ENCODE results near the gene RCL1.

Gene RCL1

DNA sequence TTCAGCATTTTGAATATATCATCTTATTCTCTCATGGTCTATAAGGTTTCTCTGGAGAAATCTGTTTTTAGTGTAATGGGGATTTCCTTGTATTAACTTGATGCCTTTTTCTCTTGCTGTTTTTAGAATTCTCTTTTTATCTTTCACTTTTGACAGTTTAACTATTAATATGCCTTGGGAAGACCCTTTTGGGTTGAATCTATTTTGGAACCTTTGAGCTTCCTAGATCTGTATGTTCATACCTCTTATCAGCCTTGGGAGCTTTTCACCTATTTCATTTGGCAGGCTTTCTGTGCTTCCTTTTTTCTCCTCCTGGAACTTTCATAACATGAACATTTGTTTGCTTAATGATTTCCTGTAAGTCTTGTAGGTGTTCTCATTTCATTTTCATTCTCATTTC, 22.2 kb downstream of the RCL1 start:
- no peak for DNase-seq

DNA sequence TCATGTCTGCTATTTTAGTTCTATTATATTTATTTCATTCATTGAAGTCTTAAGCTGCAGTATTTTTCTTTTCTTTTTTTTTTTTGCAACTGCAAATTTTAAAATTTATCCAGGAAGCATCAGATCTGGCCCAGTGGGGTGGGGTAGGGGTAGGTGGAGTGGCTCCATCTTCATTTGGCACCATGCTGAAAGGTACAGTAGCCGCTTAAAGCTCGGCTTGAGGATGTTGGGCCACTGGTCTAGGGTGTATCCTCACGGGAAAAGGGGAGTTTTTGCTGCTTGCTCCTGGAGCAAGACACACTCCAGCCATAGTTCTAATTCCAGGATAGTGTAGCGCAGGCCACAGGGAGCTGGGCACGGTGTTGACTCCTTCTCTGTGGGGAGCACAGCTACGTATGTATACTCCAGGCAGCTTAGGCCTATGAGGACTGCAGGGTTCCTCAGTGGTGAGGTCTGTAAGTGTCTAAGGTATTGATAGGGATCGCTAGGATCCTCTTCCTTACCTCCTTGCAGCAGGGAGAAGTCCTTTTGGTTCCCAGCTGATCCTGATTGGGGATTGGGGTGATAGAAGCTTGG, 22.7 kb downstream of the RCL1 start:
- no peak for DNase-seq

GRCh38 chr9:4820168-4820567, 27.4 kb downstream of the RCL1 start:
- no peak for DNase-seq

DNA sequence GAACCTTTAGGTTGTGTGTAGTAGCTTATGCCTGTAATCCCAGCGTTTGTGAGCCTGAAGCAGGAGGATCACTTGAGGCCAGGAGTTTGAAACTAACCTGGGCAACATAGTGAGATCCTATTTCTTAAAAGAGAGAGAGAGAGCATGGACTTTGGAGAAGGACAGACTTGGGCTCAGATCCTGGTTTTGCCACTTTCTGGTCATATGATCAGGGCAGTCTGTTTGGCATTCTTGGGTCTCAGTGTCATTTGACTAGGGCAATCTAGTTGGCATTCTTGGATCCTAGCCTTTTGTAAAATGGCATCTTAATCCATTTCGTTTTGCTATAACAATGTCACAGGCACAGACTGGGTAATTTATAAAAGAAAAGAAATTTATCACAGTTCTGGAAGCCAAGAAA, 28.4 kb downstream of the RCL1 start:
- no peak for DNase-seq

DNA sequence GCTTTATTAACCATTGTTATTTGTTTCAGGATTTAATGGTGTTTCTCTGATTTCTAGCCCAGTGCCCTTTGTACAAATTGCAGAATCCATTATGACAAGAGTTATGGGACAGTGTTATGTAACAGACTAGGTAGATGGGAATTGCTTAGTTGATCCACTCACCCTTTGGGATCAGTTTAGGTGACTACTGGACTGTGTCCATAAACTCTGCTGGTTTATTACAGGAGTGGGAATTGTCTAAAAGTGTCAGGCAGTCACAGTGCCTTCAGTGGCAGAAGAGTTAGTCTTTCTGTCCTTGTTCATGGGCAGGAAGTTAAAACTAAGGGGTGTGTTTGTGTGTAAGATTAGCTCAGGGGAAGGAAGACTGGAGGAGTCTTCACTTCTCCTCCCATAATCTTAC, 29.3 kb downstream of the RCL1 start:
- DNase-seq: peak; percentile 43

DNA sequence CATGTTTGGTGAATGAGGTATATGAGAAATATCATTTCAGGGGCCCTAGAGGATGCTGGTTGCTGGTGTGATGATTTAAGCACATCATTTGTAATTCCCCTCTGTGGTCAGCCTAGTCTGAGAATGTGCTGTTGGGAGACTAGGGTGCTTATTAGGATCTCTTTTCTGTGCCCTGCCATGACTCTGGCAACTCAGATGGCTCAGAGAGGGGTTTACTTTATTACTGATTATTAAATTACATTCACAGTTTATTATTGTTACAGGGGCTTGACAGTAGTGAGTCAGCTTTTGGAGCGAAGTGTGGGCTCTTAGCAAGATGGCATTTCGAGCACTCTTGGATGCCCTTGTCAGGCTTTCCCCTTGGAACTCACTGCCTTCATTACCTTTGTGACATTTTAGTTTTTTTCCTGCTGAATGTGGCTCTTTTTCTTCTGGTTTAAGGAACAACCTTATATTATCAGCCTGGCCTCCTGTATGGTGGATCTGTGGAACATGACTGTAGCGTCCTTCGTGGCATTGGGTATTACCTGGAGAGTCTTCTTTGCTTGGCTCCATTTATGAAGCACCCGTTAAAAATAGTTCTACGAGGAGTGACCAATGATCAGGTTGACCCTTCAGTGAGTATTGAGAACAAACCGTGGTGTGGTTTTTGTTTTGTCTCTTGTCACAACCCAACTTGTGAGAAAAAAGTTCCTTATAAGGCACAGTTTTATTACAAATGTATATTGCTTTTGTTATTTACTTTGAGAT, 33.8 kb downstream of the RCL1 start:
- no peak for DNase-seq

- DNase-seq: peak; percentile 52
Measured at GRCh38 chr9:4827224-4827623, 34.5 kb downstream of the RCL1 start.

GRCh38 chr9:4828761-4829160, 36.0 kb downstream of the RCL1 start:
- DNase-seq: peak; percentile 85

DNA sequence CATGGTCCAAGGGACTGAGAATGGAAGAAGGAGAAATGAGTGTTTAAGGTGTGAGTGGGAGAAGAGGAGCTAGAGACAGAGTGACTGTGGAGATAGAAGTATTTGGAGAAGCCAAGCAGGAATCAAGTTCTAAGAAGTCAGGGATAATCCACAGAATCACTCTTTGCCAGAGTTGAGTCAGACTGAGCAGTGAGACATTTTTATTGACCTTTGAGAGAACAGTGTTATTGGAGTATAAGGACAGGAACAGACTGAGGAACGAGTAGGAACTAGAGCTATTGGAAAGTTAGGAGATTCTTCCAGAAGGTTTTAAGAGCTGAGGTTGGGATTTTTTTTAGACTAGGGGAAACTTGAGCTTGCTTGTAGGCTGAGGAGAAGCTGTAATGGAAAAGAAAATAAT, 37.2 kb downstream of the RCL1 start:
- DNase-seq: no peak

- no peak for DNase-seq
Measured at GRCh38 chr9:4830699-4831098, 38.0 kb downstream of the RCL1 start.

- DNase-seq: no peak
Measured at GRCh38 chr9:4831119-4831518, 38.4 kb downstream of the RCL1 start.

GRCh38 chr9:4831944-4832343, 39.2 kb downstream of the RCL1 start:
- DNase-seq: peak; percentile 47

GRCh38 chr9:4832786-4833579, 40.2 kb downstream of the RCL1 start:
- DNase-seq: no peak

DNA sequence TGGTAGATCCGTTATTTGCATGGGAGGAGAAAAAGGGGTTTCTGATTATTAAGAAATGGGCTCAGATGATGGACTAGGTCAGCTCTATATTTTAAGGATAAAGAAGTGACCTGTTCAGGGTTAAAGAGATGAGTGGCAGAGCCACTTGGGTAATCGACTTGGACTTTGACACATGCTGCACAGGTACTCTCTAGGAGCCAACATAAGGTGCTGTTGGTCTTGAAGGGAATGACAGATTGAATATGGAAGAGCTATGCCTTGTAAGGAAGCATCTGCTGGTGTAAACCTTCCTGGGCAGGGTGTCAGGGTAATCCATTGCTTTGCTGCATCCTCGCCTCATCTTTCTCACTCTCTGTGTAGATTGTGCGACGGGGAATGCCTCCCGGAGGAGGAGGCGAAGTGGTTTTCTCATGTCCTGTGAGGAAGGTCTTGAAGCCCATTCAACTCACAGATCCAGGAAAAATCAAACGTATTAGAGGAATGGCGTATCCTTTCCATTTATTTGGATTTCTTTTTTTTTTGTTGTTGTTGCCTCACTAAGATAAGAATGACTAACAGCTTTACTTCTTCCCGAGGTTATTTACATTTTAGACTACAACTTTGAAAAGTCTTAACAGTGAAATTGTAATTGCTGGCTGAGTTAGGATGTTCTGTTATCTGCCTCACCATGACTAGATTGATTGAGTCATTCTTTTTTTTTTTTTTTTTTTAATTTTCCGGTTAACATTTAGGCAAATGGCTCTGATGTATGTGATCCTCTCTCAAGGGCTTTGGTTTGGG, 41.2 kb downstream of the RCL1 start:
- no peak for DNase-seq

GRCh38 chr9:4836676-4837075, 43.9 kb downstream of the RCL1 start:
- no peak for DNase-seq

- DNase-seq: no peak
Measured at GRCh38 chr9:4837261-4838188, 44.8 kb downstream of the RCL1 start.

DNA sequence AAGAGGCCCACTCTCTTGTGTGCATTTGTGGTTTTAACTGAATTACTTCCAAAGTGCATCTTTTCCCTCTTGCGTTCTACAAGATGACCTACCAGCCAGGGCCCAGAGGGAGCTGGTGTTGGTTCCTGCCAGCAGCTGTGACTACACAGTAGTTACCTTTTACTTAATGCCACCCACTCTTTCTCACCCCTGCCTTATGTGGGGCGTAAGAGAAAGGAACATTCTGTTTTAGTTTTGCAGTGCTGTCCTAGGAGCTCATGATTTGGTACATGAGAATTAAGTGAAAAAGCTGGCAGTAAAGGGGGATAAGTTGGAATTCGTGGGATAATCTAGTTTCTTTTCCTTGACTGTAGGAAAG, 45.4 kb downstream of the RCL1 start:
- no peak for DNase-seq

DNA sequence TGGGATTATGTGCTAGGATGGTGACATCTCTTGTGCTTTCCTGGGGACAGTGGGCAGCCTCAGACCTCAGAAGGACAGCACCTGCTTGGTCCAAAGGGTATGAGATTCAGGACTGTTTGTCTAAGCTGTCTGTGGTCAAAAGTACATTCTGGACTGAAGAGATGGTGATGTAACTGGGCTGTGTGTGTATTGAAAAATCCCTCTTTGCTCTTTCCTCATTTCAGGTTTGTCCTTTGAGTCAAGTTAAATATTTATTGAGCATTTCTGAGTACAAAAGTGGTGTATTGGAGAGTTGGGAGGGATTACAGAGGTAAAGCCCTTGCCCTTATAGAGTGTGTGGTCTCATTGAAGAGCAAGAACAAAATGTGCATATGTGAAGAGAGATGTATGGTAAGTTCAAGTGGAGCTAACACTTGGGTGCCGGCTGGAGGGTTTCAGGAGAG, 46.7 kb downstream of the RCL1 start:
- DNase-seq: no peak

GRCh38 chr9:4840018-4840417, 47.3 kb downstream of the RCL1 start:
- no peak for DNase-seq

DNA sequence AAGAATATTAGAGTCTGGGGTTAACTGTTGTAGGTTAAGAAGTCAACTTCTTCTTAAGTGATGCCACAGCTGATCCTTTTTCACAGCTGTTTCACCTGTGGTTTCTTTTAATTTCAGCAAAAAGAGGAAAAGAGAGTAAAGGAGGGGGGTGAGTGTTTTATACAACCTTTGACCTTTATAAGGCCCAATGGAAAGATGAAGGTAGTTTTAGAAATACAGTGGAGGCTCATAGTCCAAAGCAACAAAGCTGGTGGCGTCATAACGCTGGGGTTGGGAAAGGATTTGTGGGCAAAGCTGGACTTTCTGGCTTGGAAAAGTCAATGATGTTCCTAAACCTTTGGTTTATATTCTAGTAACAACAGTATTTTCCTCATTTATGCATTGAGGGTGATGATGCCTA, 49.5 kb downstream of the RCL1 start:
- no peak for DNase-seq

DNA sequence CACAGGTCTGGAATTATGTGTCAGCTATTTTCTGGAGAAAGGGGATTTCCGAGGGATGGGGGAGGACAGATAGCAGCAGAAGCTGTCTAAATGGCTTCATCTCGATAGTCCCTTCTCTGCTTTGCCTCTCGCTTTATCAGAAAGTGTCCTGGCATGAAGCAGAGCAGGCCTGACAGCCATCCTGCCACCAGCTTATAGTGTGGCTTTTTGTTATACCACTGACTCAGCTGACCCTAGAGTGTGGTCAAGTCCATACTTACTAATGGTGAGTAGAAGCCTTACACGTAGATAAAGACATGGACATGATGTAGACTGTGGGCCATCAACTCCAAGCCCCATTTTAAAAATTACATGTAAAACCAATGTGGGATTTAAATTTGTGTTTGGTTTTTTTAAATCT, 50.0 kb downstream of the RCL1 start:
- DNase-seq: no peak

All from hematopoietic multipotent progenitor cell treated with erythropoietin and hydrocortisone succinate and interleukin-3 and kit ligand, for 6 days (in vitro differentiated cells).